ENCODE results near the gene GPC6.
A peak's percentile ranks its signal among the peaks of the same experiment; 100 is the strongest.

Gene GPC6

GRCh38 chr13:94359875-94360274 is 1133.3 kb downstream of the GPC6 start:
- Histone ChIP-seq H3K4me3 (replicated peaks; ENCODE audit: insufficient read depth, low read length) (no peak overlapping the region), H3K27ac (replicated peaks) (no peak overlapping the region), H3K27me3 (ENCODE audit: insufficient read depth, poor library complexity, severe bottlenecking) (no peaks in the 10 kb centered on the region)
- TF ChIP-seq CTCF (IDR thresholded peaks at IDR 0.05; ENCODE audit: insufficient read depth, low read length) = no peak
- no peak for TF ChIP-seq POLR2AphosphoS5 (IDR thresholded peaks at IDR 0.05; ENCODE audit: low read depth)
- no peak for TF ChIP-seq GABPA (IDR thresholded peaks at IDR 0.05; ENCODE audit: low read depth)
- TF ChIP-seq, protein P1, sequence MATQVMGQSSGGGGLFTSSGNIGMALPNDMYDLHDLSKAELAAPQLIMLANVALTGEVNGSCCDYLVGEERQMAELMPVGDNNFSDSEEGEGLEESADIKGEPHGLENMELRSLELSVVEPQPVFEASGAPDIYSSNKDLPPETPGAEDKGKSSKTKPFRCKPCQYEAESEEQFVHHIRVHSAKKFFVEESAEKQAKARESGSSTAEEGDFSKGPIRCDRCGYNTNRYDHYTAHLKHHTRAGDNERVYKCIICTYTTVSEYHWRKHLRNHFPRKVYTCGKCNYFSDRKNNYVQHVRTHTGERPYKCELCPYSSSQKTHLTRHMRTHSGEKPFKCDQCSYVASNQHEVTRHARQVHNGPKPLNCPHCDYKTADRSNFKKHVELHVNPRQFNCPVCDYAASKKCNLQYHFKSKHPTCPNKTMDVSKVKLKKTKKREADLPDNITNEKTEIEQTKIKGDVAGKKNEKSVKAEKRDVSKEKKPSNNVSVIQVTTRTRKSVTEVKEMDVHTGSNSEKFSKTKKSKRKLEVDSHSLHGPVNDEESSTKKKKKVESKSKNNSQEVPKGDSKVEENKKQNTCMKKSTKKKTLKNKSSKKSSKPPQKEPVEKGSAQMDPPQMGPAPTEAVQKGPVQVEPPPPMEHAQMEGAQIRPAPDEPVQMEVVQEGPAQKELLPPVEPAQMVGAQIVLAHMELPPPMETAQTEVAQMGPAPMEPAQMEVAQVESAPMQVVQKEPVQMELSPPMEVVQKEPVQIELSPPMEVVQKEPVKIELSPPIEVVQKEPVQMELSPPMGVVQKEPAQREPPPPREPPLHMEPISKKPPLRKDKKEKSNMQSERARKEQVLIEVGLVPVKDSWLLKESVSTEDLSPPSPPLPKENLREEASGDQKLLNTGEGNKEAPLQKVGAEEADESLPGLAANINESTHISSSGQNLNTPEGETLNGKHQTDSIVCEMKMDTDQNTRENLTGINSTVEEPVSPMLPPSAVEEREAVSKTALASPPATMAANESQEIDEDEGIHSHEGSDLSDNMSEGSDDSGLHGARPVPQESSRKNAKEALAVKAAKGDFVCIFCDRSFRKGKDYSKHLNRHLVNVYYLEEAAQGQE (IDR thresholded peaks at IDR 0.05; ENCODE audit: insufficient replicate concordance, low read depth) = no peak
- no peak for TF ChIP-seq SPI1 (IDR thresholded peaks at IDR 0.05; ENCODE audit: borderline replicate concordance, low read depth)
- DNase-seq (ENCODE audit: low read depth in 1 of 2, low spot score in 1 of 2) = no peak

DNA sequence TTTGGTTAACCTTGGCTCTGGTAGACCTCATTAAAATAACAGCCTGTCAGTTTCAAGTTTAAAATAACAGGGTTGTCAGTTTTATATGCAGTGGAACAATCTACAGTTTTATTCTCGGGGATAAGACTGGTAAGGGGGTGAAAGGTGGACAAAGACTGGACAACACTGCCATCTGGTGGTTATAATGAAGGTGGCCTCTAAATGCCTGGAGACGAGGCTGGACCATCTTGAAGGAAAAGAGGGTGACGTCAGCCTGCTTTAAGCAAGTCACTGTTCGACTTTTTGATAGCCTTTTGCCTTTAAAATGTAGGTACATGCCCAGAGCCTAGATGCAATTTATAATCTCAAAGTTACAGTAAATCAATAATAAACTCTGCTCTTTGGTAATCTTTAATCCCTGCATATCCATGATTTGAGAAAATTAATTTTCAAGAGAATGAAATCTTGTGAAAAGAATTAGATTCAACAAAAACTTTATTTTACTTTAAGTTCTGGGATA is 1135.9 kb downstream of the GPC6 start:
- DNase-seq (ENCODE audit: low read depth in 1 of 2, low spot score in 1 of 2) = peak; percentile 57 to 73
- Histone ChIP-seq H3K27me3 (ENCODE audit: insufficient read depth, poor library complexity, severe bottlenecking) (peaks cover 4% of the 10 kb centered on the region), H3K4me3 (replicated peaks; ENCODE audit: insufficient read depth, low read length) (no peak overlapping the region), H3K27ac (replicated peaks) (no peak overlapping the region)
- no peak for TF ChIP-seq POLR2AphosphoS5 (IDR thresholded peaks at IDR 0.05; ENCODE audit: low read depth)
- TF ChIP-seq CTCF (IDR thresholded peaks at IDR 0.05; ENCODE audit: insufficient read depth, low read length) = peak; percentile 70

DNA sequence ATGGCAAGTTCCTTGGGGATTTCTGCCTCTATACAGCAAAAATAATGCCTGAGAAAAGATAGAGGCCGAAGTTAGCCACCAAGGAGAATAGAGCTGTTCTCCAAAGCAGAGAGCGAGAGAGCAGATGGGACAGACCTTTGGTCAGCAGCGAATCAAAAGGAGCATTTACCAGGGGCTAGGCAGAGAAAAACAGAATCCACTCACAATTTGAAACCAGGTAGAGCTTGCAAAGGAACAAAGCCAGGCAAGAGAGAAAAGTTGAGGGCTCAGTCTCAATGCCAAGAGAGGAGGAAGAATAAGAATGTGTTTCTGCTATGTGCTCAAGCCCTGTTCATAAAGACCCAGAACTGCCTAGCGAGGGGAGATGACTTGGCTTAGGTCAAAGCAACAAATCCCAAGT is 1140.1 kb downstream of the GPC6 start:
- TF ChIP-seq CTCF (IDR thresholded peaks at IDR 0.05; ENCODE audit: insufficient read depth, low read length) (no peak), GABPA (IDR thresholded peaks at IDR 0.05; ENCODE audit: low read depth) (no peak), POLR2AphosphoS5 (IDR thresholded peaks at IDR 0.05; ENCODE audit: low read depth) (no peak), SPI1 (IDR thresholded peaks at IDR 0.05; ENCODE audit: borderline replicate concordance, low read depth) (no peak)
- TF ChIP-seq, protein P1 (IDR thresholded peaks at IDR 0.05; ENCODE audit: insufficient replicate concordance, low read depth) = no peak
- peaks cover 7% of the 10 kb centered on the region for H3K27me3 ChIP-seq (ENCODE audit: insufficient read depth, poor library complexity, severe bottlenecking)
- H3K4me3 ChIP-seq (replicated peaks; ENCODE audit: insufficient read depth, low read length) = no peak overlapping the region
- no peak overlapping the region for H3K27ac ChIP-seq (replicated peaks)
- no peak for DNase-seq (ENCODE audit: low read depth in 1 of 2, low spot score in 1 of 2)

GRCh38 chr13:94369972-94370436 is 1143.4 kb downstream of the GPC6 start:
- Histone ChIP-seq H3K4me3 (replicated peaks; ENCODE audit: insufficient read depth, low read length) (no peak overlapping the region), H3K27me3 (ENCODE audit: insufficient read depth, poor library complexity, severe bottlenecking) (peaks cover 7% of the 10 kb centered on the region), H3K27ac (replicated peaks) (no peak overlapping the region)
- DNase-seq (ENCODE audit: low read depth in 1 of 2, low spot score in 1 of 2) = no peak
- TF ChIP-seq, protein P1 (IDR thresholded peaks at IDR 0.05; ENCODE audit: insufficient replicate concordance, low read depth) = no peak
- TF ChIP-seq POLR2AphosphoS5 (IDR thresholded peaks at IDR 0.05; ENCODE audit: low read depth) = no peak
- no peak for TF ChIP-seq SPI1 (IDR thresholded peaks at IDR 0.05; ENCODE audit: borderline replicate concordance, low read depth)
- TF ChIP-seq GABPA (IDR thresholded peaks at IDR 0.05; ENCODE audit: low read depth) = no peak
- TF ChIP-seq CTCF (IDR thresholded peaks at IDR 0.05; ENCODE audit: insufficient read depth, low read length) = no peak

Data from HL-60 (cell line).